Spinal cord (tissue), 10 donors: Measurements from ENCODE around the gene WDR74. TPM values are rescaled to one million over a fixed set of nuclear protein-coding genes. Genes with fewer than 3 reads are reported as not detected.
"Not testable (repeated sequence)": the region's sequence is repeated elsewhere in the genome, so short reads cannot be mapped to it uniquely, and the experiment has no call there.

Experiments
- DNase-seq, 6 donors: peaks; one replicate each; pipeline versions ENCODE4 v3.0.0 to v3.0.0-alpha.2; 2013 to 2015; ENCODE audit warnings: low spot score in 6 of 6, low read depth in 4 of 6
- H3K27ac ChIP-seq: one replicate; pipeline ENCODE4 v1.5.1; 2013; ENCODE audit warnings: low read depth, low read length, control low read depth
- H3K27me3 ChIP-seq: one replicate; pipeline ENCODE4 v1.6.1; 2013; ENCODE audit warnings: low read length; ENCODE audit not compliant: control insufficient read depth, insufficient read depth
- H3K36me3 ChIP-seq: one replicate; pipeline ENCODE4 v1.6.1; 2013; ENCODE audit warnings: low read length; ENCODE audit not compliant: control insufficient read depth, insufficient read depth
- H3K4me1 ChIP-seq: one replicate; pipeline ENCODE4 v1.6.1; 2013; ENCODE audit warnings: low read length; ENCODE audit not compliant: control insufficient read depth, insufficient read depth
- H3K4me3 ChIP-seq: one replicate; pipeline ENCODE4 v1.5.1; 2013; ENCODE audit warnings: low read depth, low read length, control low read depth
- H3K9me3 ChIP-seq: one replicate; pipeline ENCODE4 v1.6.1; 2013; ENCODE audit warnings: low read length; ENCODE audit not compliant: control insufficient read depth, insufficient read depth
- WGBS: methylation state at CpG from one replicate; pipeline ENCODE4 v1.1.5; 2013; ENCODE audit warnings: missing lambda C conversion rate; ENCODE audit not compliant: insufficient coverage; 5-methylcytosine and 5-hydroxymethylcytosine counted together
- polyA plus RNA-seq, 2 donors: library from polyadenylated mRNA; unstranded; fragments of 120-200 nt; gene quantifications; one replicate each; pipeline ENCODE4 v1.2.1, GENCODE V29; 2013; ENCODE audit not compliant: insufficient read length in 2 of 2
- total RNA-seq, 2 donors: library from RNA; depleted of rRNA in 1 of 2; stranded (reverse); fragments of 120-200 nt in 1 of 2; fragments of >200 nt in 1 of 2; gene quantifications; one replicate each; pipeline versions ENCODE4 v1.2.3 to v1.2.4, GENCODE V29; 2013 to 2014
- donor health status: healthy.

WDR74 gene
- total and polyA plus RNA-seq, 4 donors: 25.5 to 45.5 (median 38.5) TPM

GRCh38 chr11:62861564-62862192 lies 22.3 kb upstream of the WDR74 start:
- not testable (repeated sequence) for DNase-seq, H3K27me3 ChIP-seq, H3K36me3 ChIP-seq, H3K27ac ChIP-seq, H3K9me3 ChIP-seq, H3K4me3 ChIP-seq
- peaks cover 17% of the 10 kb centered on the region for H3K4me1 ChIP-seq
- 88% methylated on average over 12 of the region's 16 CpGs for WGBS

- Histone ChIP-seq H3K27me3 (no peaks in the 10 kb centered on the region), H3K4me1 (peaks cover 24% of the 10 kb centered on the region), H3K4me3 (no peak overlapping the region), H3K36me3 (no peaks in the 10 kb centered on the region), H3K27ac (no peak overlapping the region), H3K9me3 (no peaks in the 10 kb centered on the region)
- 100% methylated on average over 3 of the region's 5 CpGs for WGBS
- DNase-seq: no peak
These were observed 21.6 kb upstream of the WDR74 start for GRCh38 chr11:62860835-62861563.

DNA sequence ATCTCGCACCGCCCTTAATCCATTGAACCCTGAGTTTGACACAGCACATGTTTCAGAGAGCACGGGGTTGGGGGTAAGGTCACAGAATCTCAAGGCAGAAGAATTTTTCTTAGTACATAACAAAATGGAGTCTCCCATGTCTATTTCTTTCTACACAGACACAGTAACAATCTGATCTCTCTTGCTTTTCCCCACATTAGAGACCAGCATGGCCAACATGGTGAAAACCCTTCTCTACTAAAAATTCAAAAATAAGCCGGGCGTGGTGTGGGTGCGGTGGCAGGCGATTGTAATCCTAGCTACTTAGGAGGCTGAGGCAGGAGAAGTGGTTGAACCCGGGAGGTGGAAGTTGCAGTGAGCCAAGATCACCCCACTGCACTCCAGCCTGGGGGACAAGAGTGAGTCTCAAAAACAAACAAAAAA lies 19.9 kb upstream of the WDR74 start:
- H3K4me3 ChIP-seq, H3K9me3 ChIP-seq, H3K27ac ChIP-seq, H3K27me3 ChIP-seq, H3K36me3 ChIP-seq, DNase-seq: not testable (repeated sequence)
- WGBS: 83% methylated on average over 2 of the region's 8 CpGs
- peaks cover 25% of the 10 kb centered on the region for H3K4me1 ChIP-seq

GRCh38 chr11:62858201-62858600 lies 18.8 kb upstream of the WDR74 start:
- no peak for DNase-seq
- no peak overlapping the region for H3K27ac ChIP-seq
- no peaks in the 10 kb centered on the region for H3K27me3 ChIP-seq
- H3K9me3 ChIP-seq: no peaks in the 10 kb centered on the region
- H3K36me3 ChIP-seq: peaks cover 5% of the 10 kb centered on the region
- H3K4me1 ChIP-seq: peaks cover 25% of the 10 kb centered on the region
- H3K4me3 ChIP-seq: no peak overlapping the region
- 62% methylated on average over 6 of the region's 7 CpGs for WGBS

GRCh38 chr11:62857541-62857982 lies 18.2 kb upstream of the WDR74 start:
- WGBS: 55% methylated on average over 2 of the region's 2 CpGs
- DNase-seq: no peak
- H3K27me3 ChIP-seq: no peaks in the 10 kb centered on the region
- H3K36me3 ChIP-seq: peaks cover 10% of the 10 kb centered on the region
- no peak overlapping the region for H3K27ac ChIP-seq
- peaks cover 25% of the 10 kb centered on the region for H3K4me1 ChIP-seq
- H3K4me3 ChIP-seq: no peak overlapping the region
- no peaks in the 10 kb centered on the region for H3K9me3 ChIP-seq

DNA sequence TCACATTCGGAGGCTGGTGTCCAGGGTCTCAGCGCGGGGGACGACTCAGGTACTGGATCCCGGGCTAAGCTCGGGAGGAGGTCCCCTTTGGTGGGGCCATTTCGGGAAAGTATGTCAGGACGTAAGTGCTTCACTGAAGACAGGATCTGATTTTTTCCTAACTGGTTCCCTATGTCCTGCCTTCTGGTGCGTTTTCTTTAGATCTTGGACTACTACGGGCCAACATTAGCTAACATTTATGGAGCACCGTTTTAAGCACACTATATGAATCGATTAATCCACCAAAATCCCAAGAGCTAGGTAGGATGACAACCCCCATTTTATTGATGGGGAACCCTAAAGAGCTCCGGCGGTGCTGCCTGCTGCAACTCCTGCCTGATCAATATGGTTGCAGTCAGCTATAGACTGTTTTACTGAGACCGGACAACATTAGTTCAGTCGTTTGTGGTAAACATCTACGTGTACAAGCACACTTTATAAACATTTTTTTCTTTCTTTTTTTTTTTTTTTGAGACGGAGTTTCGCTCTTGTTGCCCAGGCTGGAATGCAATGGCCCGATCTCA lies 17.0 kb upstream of the WDR74 start:
- Histone ChIP-seq H3K27ac (peak overlapping the region; percentile 82), H3K4me3 (peak overlapping the region; percentile 100), H3K4me1 (peaks cover 21% of the 10 kb centered on the region), H3K9me3 (no peaks in the 10 kb centered on the region), H3K27me3 (no peaks in the 10 kb centered on the region), H3K36me3 (peaks cover 20% of the 10 kb centered on the region)
- WGBS: under 1% methylated on average over 16 of the region's 20 CpGs
- DNase-seq: no peak

GRCh38 chr11:62855571-62856332 lies 16.4 kb upstream of the WDR74 start:
- H3K9me3 ChIP-seq: no peaks in the 10 kb centered on the region
- peaks cover 26% of the 10 kb centered on the region for H3K36me3 ChIP-seq
- DNase-seq: peak; percentile 91 to 99 (median 96)
- H3K4me1 ChIP-seq: peaks cover 21% of the 10 kb centered on the region
- H3K27me3 ChIP-seq: no peaks in the 10 kb centered on the region
- H3K4me3 ChIP-seq: peak overlapping the region; percentile 100
- H3K27ac ChIP-seq: peak overlapping the region; percentile 82
- under 1% methylated on average over 52 of the region's 54 CpGs for WGBS

- H3K27me3 ChIP-seq: no peaks in the 10 kb centered on the region
- peak overlapping the region; percentile 100 for H3K4me3 ChIP-seq
- peaks cover 26% of the 10 kb centered on the region for H3K36me3 ChIP-seq
- peaks cover 21% of the 10 kb centered on the region for H3K4me1 ChIP-seq
- no peaks in the 10 kb centered on the region for H3K9me3 ChIP-seq
- peak in 1 of 6 donors; percentile 13 for DNase-seq
- 0% methylated on average over 13 of the region's 15 CpGs for WGBS
- peak overlapping the region; percentile 73 for H3K27ac ChIP-seq
These were observed 15.6 kb upstream of the WDR74 start for GRCh38 chr11:62854825-62855570.
